ENCODE results near the gene DNAH11.

GRCh38 chr7:21722371-21722770, 179.5 kb downstream of the DNAH11 start:
- TF ChIP-seq POLR2A (IDR thresholded peaks at IDR 0.05), result no peak
- peak in 1 of 4 donors; percentile 8 for TF ChIP-seq CTCF (IDR thresholded peaks at IDR 0.05)
